Measurements from ENCODE around the gene FAM149B1. TPM values are rescaled to one million over a fixed set of nuclear protein-coding genes. Genes with fewer than 3 reads are reported as not detected.

FAM149B1 gene
- total and polyA plus RNA-seq, 10 donors = 11.9 to 24.5 (median 15.2) TPM

- Histone ChIP-seq H3K4me1 (no peaks in the 10 kb centered on the region), H3K36me3 (peaks cover 0 to 50% (median 13%) of the 10 kb centered on the region in 6 donors), H3K27me3 (replicated peaks in 1 of 7) (no peaks in the 10 kb centered on the region), H3K4me3 (no peak overlapping the region), H3K9me3 (peaks cover 0 to 4% (median 0%) of the 10 kb centered on the region in 8 donors), H3K27ac (no peak overlapping the region)
- no peak for TF ChIP-seq POLR2A (IDR thresholded peaks at IDR 0.05)
- no peak for TF ChIP-seq POLR2AphosphoS5 (IDR thresholded peaks at IDR 0.05)
- intact Hi-C loops (cut with DNase I; ENCODE audit: low total_unique reads) = no loop called here
- DNase-seq = no peak
- WGBS, 5 donors = 89 to 95% (median 92%) methylated on average over 1 of the region's 1 CpG
Measured at GRCh38 chr10:73205890-73206289, 38.0 kb downstream of the FAM149B1 start.

GRCh38 chr10:73206385-73206784 lies 38.5 kb downstream of the FAM149B1 start:
- TF ChIP-seq, protein P1, sequence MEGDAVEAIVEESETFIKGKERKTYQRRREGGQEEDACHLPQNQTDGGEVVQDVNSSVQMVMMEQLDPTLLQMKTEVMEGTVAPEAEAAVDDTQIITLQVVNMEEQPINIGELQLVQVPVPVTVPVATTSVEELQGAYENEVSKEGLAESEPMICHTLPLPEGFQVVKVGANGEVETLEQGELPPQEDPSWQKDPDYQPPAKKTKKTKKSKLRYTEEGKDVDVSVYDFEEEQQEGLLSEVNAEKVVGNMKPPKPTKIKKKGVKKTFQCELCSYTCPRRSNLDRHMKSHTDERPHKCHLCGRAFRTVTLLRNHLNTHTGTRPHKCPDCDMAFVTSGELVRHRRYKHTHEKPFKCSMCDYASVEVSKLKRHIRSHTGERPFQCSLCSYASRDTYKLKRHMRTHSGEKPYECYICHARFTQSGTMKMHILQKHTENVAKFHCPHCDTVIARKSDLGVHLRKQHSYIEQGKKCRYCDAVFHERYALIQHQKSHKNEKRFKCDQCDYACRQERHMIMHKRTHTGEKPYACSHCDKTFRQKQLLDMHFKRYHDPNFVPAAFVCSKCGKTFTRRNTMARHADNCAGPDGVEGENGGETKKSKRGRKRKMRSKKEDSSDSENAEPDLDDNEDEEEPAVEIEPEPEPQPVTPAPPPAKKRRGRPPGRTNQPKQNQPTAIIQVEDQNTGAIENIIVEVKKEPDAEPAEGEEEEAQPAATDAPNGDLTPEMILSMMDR (IDR thresholded peaks at IDR 0.05 in 8 of 11, conservative IDR thresholded peaks at IDR 0.05 in 3 of 11) = no peak
- TF ChIP-seq POLR2A (IDR thresholded peaks at IDR 0.05) (no peak), POLR2AphosphoS5 (IDR thresholded peaks at IDR 0.05) (no peak)
- Histone ChIP-seq H3K27ac (no peak overlapping the region), H3K9me3 (peaks cover 0 to 4% (median 0%) of the 10 kb centered on the region in 8 donors), H3K27me3 (replicated peaks in 1 of 7) (no peaks in the 10 kb centered on the region), H3K36me3 (peaks cover 0 to 52% (median 16%) of the 10 kb centered on the region in 6 donors), H3K4me3 (no peak overlapping the region), H3K4me1 (no peaks in the 10 kb centered on the region)
- intact Hi-C loops (cut with DNase I; ENCODE audit: low total_unique reads) = no loop called here
- WGBS, 5 donors = 93 to 99% (median 97%) methylated on average over 5 of the region's 5 CpGs
- DNase-seq = no peak

GRCh38 chr10:73207883-73208282 lies 40.0 kb downstream of the FAM149B1 start:
- no peak overlapping the region for H3K27ac ChIP-seq
- H3K9me3 ChIP-seq = peaks cover 0 to 4% (median 0%) of the 10 kb centered on the region in 8 donors
- H3K36me3 ChIP-seq = peaks cover 0 to 61% (median 16%) of the 10 kb centered on the region in 6 donors
- intact Hi-C loops (cut with DNase I; ENCODE audit: low total_unique reads) = no loop called here
- H3K4me1 ChIP-seq = no peaks in the 10 kb centered on the region
- 88 to 100% (median 93%) methylated on average over 2 of the region's 2 CpGs for WGBS, 5 donors
- no peak for DNase-seq
- no peak overlapping the region for H3K4me3 ChIP-seq
- TF ChIP-seq POLR2AphosphoS5 (IDR thresholded peaks at IDR 0.05) = no peak
- TF ChIP-seq POLR2A (IDR thresholded peaks at IDR 0.05) = no peak
- TF ChIP-seq, protein P1 (IDR thresholded peaks at IDR 0.05 in 8 of 11, conservative IDR thresholded peaks at IDR 0.05 in 3 of 11) = no peak
- H3K27me3 ChIP-seq (replicated peaks in 1 of 7) = no peaks in the 10 kb centered on the region

- Histone ChIP-seq H3K27me3 (replicated peaks in 1 of 7) (no peaks in the 10 kb centered on the region), H3K4me3 (no peak overlapping the region), H3K9me3 (peaks cover 0 to 4% (median 0%) of the 10 kb centered on the region in 8 donors), H3K4me1 (no peaks in the 10 kb centered on the region), H3K36me3 (peaks cover 0 to 66% (median 16%) of the 10 kb centered on the region in 6 donors), H3K27ac (no peak overlapping the region)
- no peak for DNase-seq
- intact Hi-C loops (cut with DNase I; ENCODE audit: low total_unique reads) = no loop called here
- WGBS, 5 donors = 62 to 89% (median 80%) methylated on average over 1 of the region's 1 CpG
- TF ChIP-seq, protein P1 (IDR thresholded peaks at IDR 0.05 in 8 of 11, conservative IDR thresholded peaks at IDR 0.05 in 3 of 11) = no peak
- TF ChIP-seq POLR2AphosphoS5 (IDR thresholded peaks at IDR 0.05) (no peak), POLR2A (IDR thresholded peaks at IDR 0.05) (no peak)
Measured at GRCh38 chr10:73209705-73210104, 41.8 kb downstream of the FAM149B1 start.

Data from spleen (tissue), 11 donors.